Activated CD8-positive, alpha-beta memory T cell treated with anti-CD3 and anti-CD28 coated beads, Interleukin-2, amount 10 ng/mL, durations not matched to agents 7 days and 5 days (primary cell): ENCODE measurements around the gene MPZ. TPM values are rescaled to one million over a fixed set of nuclear protein-coding genes. Genes with fewer than 3 reads are reported as not detected.

Source experiments
- ATAC-seq: fragments of 150-1000 bp; cut with Tn5 transposase; one replicate; pipeline ENCODE4 v1.10.0; 2021; ENCODE audit warnings: moderate library complexity
- CTCF ChIA-PET: fragments of 350-600 bp; sonication (Branson Sonifier 250); formaldehyde crosslinking; loops from one replicate; lab custom pipeline; 2021; ENCODE audit warnings: antibody characterized with exemption; lab: Charles Lee
- DNase-seq: peaks from one replicate; pipeline ENCODE4 v3.0.0-alpha.2; 2020
- H3K27ac Mint-ChIP-seq: one replicate; pipeline ENCODE4 v1.8.0; 2021; ENCODE audit warnings: mild to moderate bottlenecking, mixed read lengths
- H3K27me3 Mint-ChIP-seq: one replicate; pipeline ENCODE4 v1.8.0; 2021; ENCODE audit warnings: mixed read lengths
- H3K36me3 Mint-ChIP-seq: one replicate; pipeline ENCODE4 v1.8.0; 2021; ENCODE audit warnings: mild to moderate bottlenecking, mixed read lengths
- H3K4me1 Mint-ChIP-seq: one replicate; pipeline ENCODE4 v1.8.0; 2021; ENCODE audit warnings: mixed read lengths
- H3K4me3 Mint-ChIP-seq: one replicate; pipeline ENCODE4 v1.8.0; 2021; ENCODE audit warnings: mild to moderate bottlenecking, moderate library complexity, mixed read lengths
- H3K9me3 Mint-ChIP-seq: one replicate; pipeline ENCODE4 v1.8.0; 2022; ENCODE audit warnings: low read depth, mixed read lengths
- total RNA-seq, 2 experiments: library from RNA; stranded (reverse); gene quantifications; one replicate each; pipeline ENCODE4 v1.2.3, GENCODE V29; 2021

The MPZ gene
- total RNA-seq, 2 experiments from 2014 or later: 3.9 to 5.9 TPM

DNA sequence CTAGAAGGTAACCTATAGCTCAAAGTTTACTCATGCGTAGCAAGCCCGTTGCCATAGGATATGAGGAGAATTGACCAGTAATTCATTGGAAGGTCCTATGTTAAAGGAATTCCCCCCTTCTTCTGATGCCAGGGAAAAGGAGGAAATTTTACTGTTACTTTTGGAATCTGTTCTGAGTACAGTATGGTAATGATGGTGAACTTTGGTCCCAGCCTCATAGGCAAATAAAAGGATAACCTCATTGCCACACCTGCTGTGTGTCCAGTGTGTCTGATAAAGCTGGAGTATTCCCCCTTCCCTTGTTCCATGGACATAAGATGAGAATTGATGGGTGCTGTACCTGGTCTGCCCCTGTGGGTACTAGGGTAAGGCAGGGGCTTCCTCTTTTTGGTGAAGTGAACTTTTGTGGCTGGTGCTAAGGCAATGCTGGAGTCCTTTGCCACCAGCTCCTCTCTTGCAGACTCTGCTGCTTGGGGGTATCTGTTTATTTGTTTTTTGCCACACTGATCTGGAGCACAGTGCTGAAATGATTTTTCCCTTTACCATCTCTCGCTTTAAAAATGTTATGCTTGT is 22.2 kb downstream of the MPZ start:
- no peak overlapping the region for H3K27ac Mint-ChIP-seq
- peaks cover 16% of the 10 kb centered on the region for H3K27me3 Mint-ChIP-seq
- no peak overlapping the region for H3K4me3 Mint-ChIP-seq
- CTCF ChIA-PET: interaction anchor here (0.7 to 1.4 kb wide), 5 partner anchors 19 to 95 kb away, joined by 3 read pairs; partner anchors contain the start of gene PCP4L1
- no peak for ATAC-seq
- peaks cover 2% of the 10 kb centered on the region for H3K4me1 Mint-ChIP-seq
- H3K36me3 Mint-ChIP-seq: no peaks in the 10 kb centered on the region
- DNase-seq: no peak
- H3K9me3 Mint-ChIP-seq: no peaks in the 10 kb centered on the region

DNA sequence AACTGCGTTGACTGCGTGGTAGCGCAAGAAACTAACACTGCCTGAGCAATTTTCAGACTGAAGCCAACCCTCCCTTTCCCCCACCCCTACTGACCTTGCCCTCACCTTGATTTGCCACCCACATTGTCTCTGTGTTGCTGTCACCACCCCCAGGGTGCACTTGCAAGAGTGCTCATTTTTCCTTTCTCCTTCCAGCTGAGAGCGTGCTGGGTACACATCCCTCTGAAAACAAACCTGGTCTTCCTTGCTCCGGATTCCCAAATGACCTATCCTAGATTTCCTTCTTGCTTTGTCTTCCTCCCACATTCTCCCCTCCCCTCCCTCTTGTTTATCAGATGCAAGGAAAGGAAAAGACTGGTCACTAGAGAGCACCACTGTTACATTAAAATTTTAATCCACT is 24.2 kb downstream of the MPZ start:
- no peak for DNase-seq
- Mint-ChIP-seq H3K4me1 (no peaks in the 10 kb centered on the region), H3K27ac (no peak overlapping the region), H3K4me3 (no peak overlapping the region), H3K27me3 (peaks cover 18% of the 10 kb centered on the region), H3K9me3 (no peaks in the 10 kb centered on the region), H3K36me3 (no peaks in the 10 kb centered on the region)
- ATAC-seq: no peak
- CTCF ChIA-PET: interaction anchor here (1.3 kb wide), 1 partner anchor 96 kb away, joined by 4 read pairs; no protein-coding TSS in a partner anchor

GRCh38 chr1:161285113-161285512 is 24.7 kb downstream of the MPZ start:
- CTCF ChIA-PET: interaction anchor here (1.3 kb wide), 1 partner anchor 96 kb away, joined by 4 read pairs; no protein-coding TSS in a partner anchor
- H3K27me3 Mint-ChIP-seq: peaks cover 18% of the 10 kb centered on the region
- H3K27ac Mint-ChIP-seq: no peak overlapping the region
- ATAC-seq (no peak), DNase-seq (no peak)
- no peak overlapping the region for H3K4me3 Mint-ChIP-seq
- H3K4me1 Mint-ChIP-seq: no peaks in the 10 kb centered on the region
- H3K9me3 Mint-ChIP-seq: no peaks in the 10 kb centered on the region
- H3K36me3 Mint-ChIP-seq: no peaks in the 10 kb centered on the region

DNA sequence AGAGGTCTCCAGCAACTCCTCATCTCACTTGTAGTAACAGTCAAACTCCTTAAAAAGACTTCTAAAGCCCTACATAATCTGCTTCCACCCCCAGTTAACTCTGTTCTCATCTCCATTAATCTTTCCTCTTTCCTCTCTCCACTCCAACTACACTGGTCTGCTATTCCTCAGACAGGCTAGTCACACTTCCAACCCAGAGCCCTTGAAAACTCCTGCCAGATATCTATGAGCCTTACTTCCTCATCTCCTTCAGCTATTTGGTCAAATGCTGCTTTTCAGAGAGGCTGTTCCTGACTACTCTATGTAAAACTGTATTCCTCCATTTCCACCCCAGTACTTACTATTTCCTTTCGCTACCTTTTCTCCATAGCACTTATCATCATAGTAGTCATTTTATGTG is 26.8 kb downstream of the MPZ start:
- ATAC-seq (no peak), DNase-seq (no peak)
- Mint-ChIP-seq H3K4me3 (no peak overlapping the region), H3K27ac (no peak overlapping the region), H3K27me3 (peaks cover 31% of the 10 kb centered on the region), H3K36me3 (no peaks in the 10 kb centered on the region), H3K4me1 (no peaks in the 10 kb centered on the region), H3K9me3 (no peaks in the 10 kb centered on the region)
- CTCF ChIA-PET: interaction anchor here (0.8 to 1.4 kb wide), 3 partner anchors 8 to 177 kb away, joined by 3 to 6 read pairs (median 3); partner anchors contain the start of gene SDHC

GRCh38 chr1:161274874-161275273 is 34.9 kb downstream of the MPZ start:
- Mint-ChIP-seq H3K36me3 (no peaks in the 10 kb centered on the region), H3K4me3 (no peak overlapping the region), H3K27me3 (peaks cover 40% of the 10 kb centered on the region), H3K4me1 (no peaks in the 10 kb centered on the region), H3K27ac (no peak overlapping the region), H3K9me3 (no peaks in the 10 kb centered on the region)
- no peak for DNase-seq
- no peak for ATAC-seq
- CTCF ChIA-PET: no interaction called here

DNA sequence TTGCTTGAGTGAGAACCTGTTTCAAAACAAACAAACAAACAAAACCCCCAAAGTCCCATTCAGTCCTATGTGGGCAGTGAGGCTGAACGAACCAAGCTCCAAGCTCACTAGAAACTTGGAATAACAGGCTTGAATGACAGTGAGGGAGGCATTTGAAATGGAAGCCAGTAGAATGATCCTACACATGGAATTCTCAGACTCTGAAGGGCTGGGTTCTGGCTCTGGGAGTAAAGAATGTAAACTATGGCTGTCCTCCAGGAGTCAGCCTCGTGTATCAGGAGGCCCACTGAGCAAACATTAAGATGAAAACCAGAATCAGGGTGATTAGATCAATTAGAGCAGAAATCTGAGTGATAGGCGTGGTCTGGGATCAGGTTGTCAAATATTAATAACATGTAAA is 36.4 kb downstream of the MPZ start:
- CTCF ChIA-PET: no interaction called here
- no peaks in the 10 kb centered on the region for H3K9me3 Mint-ChIP-seq

DNA sequence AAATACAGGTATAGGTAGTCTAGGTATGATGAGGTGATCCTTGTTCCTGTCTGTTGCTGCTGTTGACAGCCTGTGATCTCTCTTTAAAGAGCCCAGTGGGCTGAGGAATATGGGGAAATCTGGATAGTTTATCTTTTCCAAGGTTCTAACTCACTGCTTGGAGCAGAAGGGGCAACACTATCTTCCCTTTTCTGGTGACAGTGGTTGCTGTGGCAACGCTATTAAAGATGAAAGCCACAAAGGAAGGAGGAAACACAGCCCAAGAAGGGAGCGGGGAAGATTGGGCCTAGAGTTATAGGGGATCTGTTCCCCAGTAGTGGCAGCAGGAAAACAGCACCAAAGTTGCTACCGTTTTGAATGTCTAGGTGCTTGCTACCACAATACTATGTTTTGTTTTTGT is 42.4 kb downstream of the MPZ start:
- Mint-ChIP-seq H3K9me3 (no peaks in the 10 kb centered on the region), H3K27me3 (peaks cover 20% of the 10 kb centered on the region), H3K36me3 (no peaks in the 10 kb centered on the region), H3K4me1 (peaks cover 3% of the 10 kb centered on the region), H3K27ac (no peak overlapping the region), H3K4me3 (no peak overlapping the region)
- ATAC-seq (no peak), DNase-seq (no peak)
- CTCF ChIA-PET: no interaction called here

More for the DNA sequence above, 36.4 kb downstream of the MPZ start:
- no peak for ATAC-seq
- Mint-ChIP-seq H3K4me3 (no peak overlapping the region), H3K4me1 (no peaks in the 10 kb centered on the region), H3K27me3 (peaks cover 32% of the 10 kb centered on the region), H3K36me3 (no peaks in the 10 kb centered on the region), H3K27ac (no peak overlapping the region)
- no peak for DNase-seq

DNA sequence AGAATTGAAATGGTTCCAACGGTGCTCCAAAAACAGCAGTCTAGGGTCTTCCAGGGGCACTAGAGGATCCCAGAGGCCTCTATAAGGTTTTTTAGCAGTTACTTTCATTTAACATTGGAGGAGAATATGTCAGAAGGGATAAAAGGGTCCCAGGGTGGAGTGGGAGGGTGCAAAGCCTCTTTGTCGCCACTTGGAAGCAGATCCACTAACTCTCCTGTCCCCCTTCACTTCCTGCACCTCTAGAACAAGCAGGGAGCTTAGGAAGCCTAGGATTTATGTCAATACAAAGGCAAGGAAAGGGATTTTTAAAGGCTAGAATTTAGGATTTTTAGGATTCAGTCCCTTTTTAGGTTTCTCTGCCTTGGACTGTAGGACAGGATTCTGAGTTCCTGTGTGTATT is 42.9 kb downstream of the MPZ start:
- H3K27me3 Mint-ChIP-seq: peaks cover 19% of the 10 kb centered on the region
- no peak overlapping the region for H3K4me3 Mint-ChIP-seq
- H3K9me3 Mint-ChIP-seq: no peaks in the 10 kb centered on the region
- peaks cover 3% of the 10 kb centered on the region for H3K4me1 Mint-ChIP-seq
- DNase-seq (no peak), ATAC-seq (no peak)
- CTCF ChIA-PET: no interaction called here
- H3K27ac Mint-ChIP-seq: no peak overlapping the region
- no peaks in the 10 kb centered on the region for H3K36me3 Mint-ChIP-seq

- H3K36me3 Mint-ChIP-seq: no peaks in the 10 kb centered on the region
- ATAC-seq (no peak), DNase-seq (no peak)
- CTCF ChIA-PET: interaction anchor here (1.0 kb wide), 1 partner anchor 18 kb away, joined by 3 read pairs; no protein-coding TSS in a partner anchor
- peaks cover 23% of the 10 kb centered on the region for H3K27me3 Mint-ChIP-seq
- no peak overlapping the region for H3K4me3 Mint-ChIP-seq
- peaks cover 3% of the 10 kb centered on the region for H3K4me1 Mint-ChIP-seq
- H3K27ac Mint-ChIP-seq: no peak overlapping the region
- no peaks in the 10 kb centered on the region for H3K9me3 Mint-ChIP-seq
Measured at GRCh38 chr1:161266202-161266601, 43.6 kb downstream of the MPZ start.

DNA sequence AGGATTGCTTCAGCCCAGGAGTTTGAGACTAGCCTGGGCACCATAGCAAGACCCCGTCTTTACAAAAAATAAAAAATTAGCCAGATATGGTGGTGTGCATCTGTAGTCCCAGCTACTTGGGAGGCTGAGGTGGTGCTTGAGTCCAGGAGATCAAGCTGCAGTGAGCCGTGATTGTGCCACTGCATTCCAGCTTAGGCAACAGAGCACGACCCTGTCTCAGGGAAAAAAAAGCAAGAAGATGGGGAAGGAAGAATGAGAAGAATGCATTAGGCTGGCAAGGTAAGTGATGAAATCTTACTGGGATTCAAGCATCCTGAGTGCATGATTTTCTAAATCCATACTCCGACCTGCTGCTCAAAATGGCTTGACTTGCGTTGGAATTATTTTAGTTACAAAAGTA is 44.5 kb downstream of the MPZ start:
- Mint-ChIP-seq H3K27ac (no peak overlapping the region), H3K4me3 (no peak overlapping the region), H3K36me3 (no peaks in the 10 kb centered on the region), H3K4me1 (peaks cover 3% of the 10 kb centered on the region), H3K27me3 (peaks cover 31% of the 10 kb centered on the region), H3K9me3 (no peaks in the 10 kb centered on the region)
- no peak for DNase-seq
- CTCF ChIA-PET: interaction anchor here (1.0 kb wide), 1 partner anchor 19 kb away, joined by 3 read pairs; no protein-coding TSS in a partner anchor
- no peak for ATAC-seq

DNA sequence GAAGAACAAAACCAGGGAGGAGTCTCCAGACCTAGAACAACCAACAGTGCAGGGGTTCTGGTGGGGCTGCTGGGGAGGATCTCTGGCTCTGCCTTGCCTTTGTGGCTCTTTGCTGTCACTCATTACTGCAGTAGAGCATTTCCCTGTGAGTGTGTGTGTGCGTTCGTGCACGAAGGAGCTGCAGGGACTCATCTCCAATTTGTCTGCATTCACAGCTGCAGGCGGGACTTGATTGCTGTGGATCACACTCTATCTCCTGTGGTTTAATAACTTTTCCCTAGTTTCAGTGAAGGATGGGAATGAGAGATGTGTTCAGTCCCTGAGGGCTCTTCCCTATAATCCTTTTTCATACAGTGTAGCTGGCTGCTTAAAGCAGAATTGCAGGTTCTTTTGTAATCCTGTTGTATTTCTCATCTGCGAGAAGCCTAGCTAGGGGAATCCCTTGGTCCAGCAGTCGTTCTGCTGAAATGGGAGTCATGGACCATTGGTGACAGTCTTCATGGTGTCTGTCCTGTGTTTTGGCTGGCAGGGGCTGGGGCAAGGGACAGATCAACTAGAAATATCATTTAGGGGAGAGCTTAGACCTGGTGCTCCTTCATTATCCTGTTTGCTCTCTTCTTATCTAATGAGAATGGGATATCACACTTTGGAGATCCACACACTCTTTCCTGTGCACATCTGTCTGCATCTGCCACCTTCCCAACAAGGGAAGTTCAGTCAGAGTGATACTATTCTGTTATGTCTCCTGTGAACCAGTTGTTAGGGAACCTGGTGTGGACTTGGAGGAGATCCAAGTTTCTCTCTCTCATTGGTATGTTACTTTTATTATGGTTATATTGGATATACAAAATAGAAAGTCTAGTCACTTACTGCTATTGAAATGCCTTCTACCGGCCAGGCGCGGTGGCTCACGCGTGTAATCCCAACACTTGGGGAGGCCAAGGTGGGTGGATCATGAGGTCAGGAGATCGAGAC is 48.2 kb downstream of the MPZ start:
- peaks cover 13% of the 10 kb centered on the region for H3K9me3 Mint-ChIP-seq
- peaks cover 14% of the 10 kb centered on the region for H3K4me1 Mint-ChIP-seq
- peaks cover 8% of the 10 kb centered on the region for H3K36me3 Mint-ChIP-seq
- H3K27ac Mint-ChIP-seq: no peak overlapping the region
- ATAC-seq: no peak
- peaks cover 60% of the 10 kb centered on the region for H3K27me3 Mint-ChIP-seq
- CTCF ChIA-PET: interaction anchor here (1.1 to 3.5 kb wide), 3 partner anchors 30 to 121 kb away, joined by 3 to 23 read pairs (median 3); partner anchors contain the start of gene TOMM40L
- no peak overlapping the region for H3K4me3 Mint-ChIP-seq
- no peak for DNase-seq

- peaks cover 66% of the 10 kb centered on the region for H3K27me3 Mint-ChIP-seq
- CTCF ChIA-PET: interaction anchor here (1.1 to 3.5 kb wide), 4 partner anchors 30 to 122 kb away, joined by 3 to 23 read pairs (median 4); partner anchors contain the start of gene TOMM40L
Measured at GRCh38 chr1:161260376-161261260, 49.1 kb downstream of the MPZ start.

More at GRCh38 chr1:161260376-161261260, 49.1 kb downstream of the MPZ start:
- Mint-ChIP-seq H3K27ac (no peak overlapping the region), H3K4me3 (no peak overlapping the region), H3K36me3 (peaks cover 8% of the 10 kb centered on the region), H3K9me3 (peaks cover 13% of the 10 kb centered on the region), H3K4me1 (peaks cover 14% of the 10 kb centered on the region)
- no peak for ATAC-seq
- DNase-seq: no peak
